Tibial nerve (tissue), 4 donors: ENCODE measurements around the gene SLC35B2. TPM values are rescaled to one million over a fixed set of nuclear protein-coding genes. Genes with fewer than 3 reads are reported as not detected.

Source experiments
- DNase-seq, 2 donors: peaks; one replicate each; pipeline ENCODE4 v3.0.0-alpha.2; 2019; ENCODE audit warnings: low spot score in 2 of 2
- H3K27ac ChIP-seq, 4 donors: fragments of 200-600 bp; sonication (generic) in 3 of 4; one replicate each; pipeline ENCODE4 v1.5.1; 2017 to 2019; ENCODE audit warnings: mild to moderate bottlenecking in 1 of 4
- H3K27me3 ChIP-seq, 2 donors: fragments of 200-600 bp; sonication (generic) in 1 of 2; one replicate each; pipeline versions ENCODE4 v1.5.1 to v1.6.0; 2017 to 2019
- H3K36me3 ChIP-seq, 3 donors: fragments of 200-600 bp; sonication (generic); one replicate each; pipeline ENCODE4 v1.5.1; 2018 to 2019
- H3K4me1 ChIP-seq, 4 donors: fragments of 200-600 bp; sonication (generic) in 3 of 4; one replicate each; pipeline ENCODE4 v1.5.1; 2017 to 2019
- H3K4me3 ChIP-seq, 4 donors: fragments of 200-600 bp; sonication (generic) in 3 of 4; one replicate each; pipeline ENCODE4 v1.5.1; 2017 to 2019; ENCODE audit warnings: mild to moderate bottlenecking in 1 of 4, moderate library complexity in 1 of 4
- H3K9me3 ChIP-seq, 4 donors: fragments of 200-600 bp; sonication (generic) in 3 of 4; one replicate each; pipeline ENCODE4 v1.5.1; 2017 to 2019
- CTCF ChIP-seq, 5 experiments: fragments of 200-600 bp in 3 of 5; fragments of 450-650 bp in 2 of 5; sonication (generic) in 3 of 5; IDR thresholded peaks; one replicate each; pipeline ENCODE4 v1.5.1; 2016 to 2019; ENCODE audit warnings: antibody characterized with exemption in 5 of 5, mild to moderate bottlenecking in 3 of 5, moderate library complexity in 2 of 5
- EP300 ChIP-seq, 2 donors: sonication (generic); formaldehyde crosslinking; IDR thresholded peaks; one replicate each; pipeline ENCODE4 v1.6.1; 2017; ENCODE audit warnings: antibody characterized with exemption in 2 of 2, mild to moderate bottlenecking in 1 of 2
- POLR2A ChIP-seq, 2 donors: fragments of 450-650 bp; IDR thresholded peaks; one replicate each; pipeline ENCODE4 v1.6.1; 2017; ENCODE audit warnings: antibody characterized with exemption in 2 of 2, mild to moderate bottlenecking in 2 of 2, moderate library complexity in 2 of 2
- WGBS, 2 donors: methylation state at CpG; one replicate each; pipeline ENCODE4 v1.1.5; 2018; 5-methylcytosine and 5-hydroxymethylcytosine counted together
- total RNA-seq, 4 donors: library from RNA; depleted of rRNA; stranded (reverse); fragments of >200 nt; gene quantifications; one replicate each; pipeline ENCODE4 v1.1.0, GENCODE V29; 2016

Gene SLC35B2
- total RNA-seq, 4 donors from 2014 or later: 28.0 to 34.1 (median 33.1) TPM

- H3K4me1 ChIP-seq: no peaks in the 10 kb centered on the region
- H3K9me3 ChIP-seq: no peaks in the 10 kb centered on the region
- H3K36me3 ChIP-seq: peaks cover 0 to 94% (median 25%) of the 10 kb centered on the region in 3 donors
- no peak for TF ChIP-seq CTCF (IDR thresholded peaks at IDR 0.05)
- no peak for TF ChIP-seq POLR2A (IDR thresholded peaks at IDR 0.05)
- no peak for TF ChIP-seq EP300 (IDR thresholded peaks at IDR 0.05)
- no peak overlapping the region for H3K27ac ChIP-seq
- H3K27me3 ChIP-seq: no peaks in the 10 kb centered on the region
- no peak overlapping the region for H3K4me3 ChIP-seq
- DNase-seq: no peak
- WGBS, 2 donors: 89 to 94% methylated on average over 5 to 6 of the region's 6 CpGs
These were observed 46.5 kb upstream of the SLC35B2 start for GRCh38 chr6:44303842-44304241.

GRCh38 chr6:44302856-44303255, 45.5 kb upstream of the SLC35B2 start:
- Histone ChIP-seq H3K27me3 (peaks cover 0 to 2% of the 10 kb centered on the region in 2 donors), H3K4me1 (peaks cover 0 to 4% (median 2%) of the 10 kb centered on the region in 4 donors), H3K27ac (no peak overlapping the region), H3K36me3 (peaks cover 0 to 84% (median 25%) of the 10 kb centered on the region in 3 donors), H3K9me3 (no peaks in the 10 kb centered on the region), H3K4me3 (no peak overlapping the region)
- no peak for DNase-seq
- 91 to 94% methylated on average over 11 to 12 of the region's 12 CpGs for WGBS, 2 donors
- TF ChIP-seq EP300 (IDR thresholded peaks at IDR 0.05) (no peak), POLR2A (IDR thresholded peaks at IDR 0.05) (no peak), CTCF (IDR thresholded peaks at IDR 0.05) (no peak)

- TF ChIP-seq POLR2A (IDR thresholded peaks at IDR 0.05): no peak
- no peak for TF ChIP-seq EP300 (IDR thresholded peaks at IDR 0.05)
- no peak for TF ChIP-seq CTCF (IDR thresholded peaks at IDR 0.05)
- Histone ChIP-seq H3K27ac (no peak overlapping the region), H3K4me1 (peaks cover 0 to 13% (median 9%) of the 10 kb centered on the region in 4 donors), H3K4me3 (no peak overlapping the region), H3K36me3 (peaks cover 0 to 75% (median 22%) of the 10 kb centered on the region in 3 donors), H3K9me3 (no peaks in the 10 kb centered on the region), H3K27me3 (peaks cover 2 to 10% of the 10 kb centered on the region in 2 donors)
- WGBS, 2 donors: 88 to 91% methylated on average over 9 to 14 of the region's 14 CpGs
- no peak for DNase-seq
These were observed 44.6 kb upstream of the SLC35B2 start for GRCh38 chr6:44301782-44302564.

GRCh38 chr6:44301106-44301505, 43.8 kb upstream of the SLC35B2 start:
- DNase-seq: no peak

More at GRCh38 chr6:44301106-44301505, 43.8 kb upstream of the SLC35B2 start:
- no peak overlapping the region for H3K4me3 ChIP-seq
- 86 to 92% methylated on average over 7 to 8 of the region's 8 CpGs for WGBS, 2 donors
- no peak overlapping the region for H3K27ac ChIP-seq
- peaks cover 2 to 19% of the 10 kb centered on the region in 2 donors for H3K27me3 ChIP-seq
- no peaks in the 10 kb centered on the region for H3K9me3 ChIP-seq
- H3K36me3 ChIP-seq: peaks cover 0 to 67% (median 22%) of the 10 kb centered on the region in 3 donors
- peaks cover 0 to 17% (median 11%) of the 10 kb centered on the region in 4 donors for H3K4me1 ChIP-seq
- TF ChIP-seq EP300 (IDR thresholded peaks at IDR 0.05) (no peak), POLR2A (IDR thresholded peaks at IDR 0.05) (no peak), CTCF (IDR thresholded peaks at IDR 0.05) (no peak)
